Glomerular endothelial cell (primary cell): ENCODE results near the gene ANKRD1. TPM values are rescaled to one million over a fixed set of nuclear protein-coding genes. Genes with fewer than 3 reads are reported as not detected.
A peak's percentile ranks its signal among the peaks of the same experiment; 100 is the strongest.
"Not testable (repeated sequence)": the region's sequence is repeated elsewhere in the genome, so short reads cannot be mapped to it uniquely, and the experiment has no call there.

Experiments
- DNase-seq: peaks from one replicate; pipeline ENCODE4 v3.0.0-alpha.2; 2011; ENCODE audit warnings: low read depth, low spot score; ENCODE audit errors: extremely low read depth
- total RNA-seq: library from RNA; depleted of rRNA; stranded (reverse); fragments of >200 nt; gene quantifications from 2 replicates; pipeline ENCODE4 v1.2.3, GENCODE V29; 2015

The ANKRD1 gene
- total RNA-seq, 1 donor from 2014 or later = 436 TPM

- no peak for DNase-seq
Observed at GRCh38 chr10:90913774-90914420, 7.0 kb downstream of the ANKRD1 start.

- no peak for DNase-seq
Observed at GRCh38 chr10:90912854-90913479, 7.9 kb downstream of the ANKRD1 start.

DNA sequence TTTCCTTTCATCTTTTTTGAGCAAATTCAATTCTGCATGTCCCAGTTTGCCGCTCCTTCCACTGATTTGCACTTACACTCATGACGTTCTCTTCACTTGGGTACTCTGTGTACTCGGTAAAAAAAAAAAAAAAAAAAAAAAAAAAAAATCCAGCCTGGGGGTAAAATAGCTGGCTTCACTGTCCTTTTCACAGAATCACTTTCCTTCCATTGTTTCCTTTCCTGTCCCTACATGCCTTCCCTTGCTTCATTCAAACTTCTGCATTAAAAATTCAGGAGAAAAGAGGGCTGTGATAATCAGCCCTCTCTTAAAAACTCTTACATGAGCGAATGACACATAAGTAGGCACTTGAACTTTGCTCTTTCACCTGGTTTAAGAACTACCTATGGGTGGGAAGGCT is 8.7 kb downstream of the ANKRD1 start:
- no peak for DNase-seq

DNA sequence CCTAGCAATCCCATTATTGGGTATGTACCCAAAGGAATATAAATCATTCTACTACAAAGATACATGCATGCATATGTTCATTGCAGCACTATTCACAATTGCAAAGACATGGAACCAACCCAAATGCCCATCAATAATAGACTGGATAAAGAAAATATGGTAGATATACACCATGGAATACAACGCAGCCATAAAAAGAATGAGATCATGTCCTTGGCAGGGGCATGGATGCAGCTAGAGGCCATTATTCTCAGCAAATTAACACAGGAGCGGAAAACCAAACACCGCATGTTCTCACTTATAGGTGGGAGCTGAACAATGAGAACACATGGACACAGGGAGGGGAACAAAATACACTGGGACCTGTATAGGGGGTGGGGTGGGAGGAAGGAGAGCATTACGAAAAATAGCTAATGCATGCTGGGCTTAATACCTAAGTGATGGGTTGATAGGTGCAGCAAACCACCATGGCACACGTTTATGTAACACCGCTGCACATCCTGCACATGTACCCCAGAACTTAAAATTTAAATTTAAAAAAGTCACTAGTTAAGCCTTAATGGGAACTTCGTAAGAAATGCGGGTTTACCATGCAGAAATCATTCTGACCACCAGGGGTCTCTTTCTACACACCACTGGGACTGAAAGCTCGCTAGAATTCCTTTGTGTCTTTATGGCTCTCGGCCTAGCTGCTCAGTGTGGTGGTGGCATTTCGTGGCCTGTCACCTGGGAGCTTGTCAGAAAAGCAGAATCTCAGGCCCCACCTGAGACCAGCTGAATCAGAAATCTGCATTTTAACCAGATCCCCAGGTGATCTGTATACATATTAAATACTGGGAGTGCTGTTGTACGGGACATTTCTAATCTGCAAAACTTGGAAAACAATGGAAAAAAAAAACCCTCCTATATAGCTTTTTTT is 9.5 kb downstream of the ANKRD1 start:
- no peak for DNase-seq

DNA sequence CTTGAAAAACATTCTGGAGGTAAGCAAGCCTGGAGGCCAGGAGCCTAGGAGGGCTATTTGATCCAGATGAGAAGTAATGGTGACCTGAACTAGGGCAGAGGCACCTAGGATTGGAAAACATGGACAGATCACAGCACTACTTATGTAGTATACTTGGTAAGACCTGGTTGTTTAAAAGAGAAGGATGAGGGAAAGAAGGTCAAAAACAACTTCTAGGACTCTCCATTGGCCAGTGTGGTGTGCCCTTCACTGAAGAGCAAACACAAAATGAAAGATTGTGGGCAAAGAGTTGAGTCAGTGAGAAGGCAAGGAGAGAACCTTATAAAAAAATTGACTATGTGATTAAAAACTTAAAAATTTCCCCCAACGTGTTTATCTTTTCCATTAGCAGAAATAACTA is 14.3 kb downstream of the ANKRD1 start:
- no peak for DNase-seq

GRCh38 chr10:90905925-90906324 is 15.0 kb downstream of the ANKRD1 start:
- no peak for DNase-seq

GRCh38 chr10:90896916-90897315 is 24.0 kb downstream of the ANKRD1 start:
- not testable (repeated sequence) for DNase-seq

GRCh38 chr10:90893190-90893589 is 27.7 kb downstream of the ANKRD1 start:
- no peak for DNase-seq

DNA sequence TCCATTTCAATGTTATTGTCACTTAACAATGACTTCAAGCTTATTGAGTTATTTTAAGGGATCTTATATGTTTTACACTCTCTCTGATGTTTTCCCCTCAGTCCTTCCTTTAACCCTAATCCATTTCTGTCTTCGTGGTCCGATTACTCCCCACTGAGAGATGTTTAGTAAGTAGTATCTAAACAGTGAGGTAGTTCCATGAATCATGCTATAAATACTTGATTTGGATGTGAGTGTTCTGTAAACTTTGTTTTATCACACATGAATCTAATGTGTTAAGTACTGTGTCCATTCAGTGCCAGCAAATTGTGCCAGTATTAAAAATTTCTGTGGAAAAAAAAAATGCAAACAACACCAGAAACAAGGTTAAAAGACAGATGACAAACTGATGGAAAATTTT is 30.5 kb downstream of the ANKRD1 start:
- no peak for DNase-seq

DNA sequence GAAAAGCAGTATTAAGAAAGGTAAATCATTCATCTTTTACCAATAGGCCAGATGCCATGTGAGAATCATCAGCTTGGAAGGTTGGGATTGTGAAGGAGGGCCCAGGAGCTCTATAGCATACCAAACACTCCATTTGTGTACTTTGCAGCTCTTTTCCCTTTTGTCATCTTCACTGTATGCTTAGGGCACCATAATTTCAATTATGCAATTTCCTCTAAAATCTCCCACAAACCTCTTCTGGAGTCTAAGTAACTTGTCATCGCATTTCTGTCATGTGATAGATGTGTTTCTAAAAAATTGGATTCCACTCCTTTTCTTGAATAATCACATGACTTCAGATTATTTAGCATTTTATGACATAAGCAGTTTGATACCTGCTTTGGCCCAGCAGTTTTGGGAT is 31.3 kb downstream of the ANKRD1 start:
- DNase-seq = no peak

DNA sequence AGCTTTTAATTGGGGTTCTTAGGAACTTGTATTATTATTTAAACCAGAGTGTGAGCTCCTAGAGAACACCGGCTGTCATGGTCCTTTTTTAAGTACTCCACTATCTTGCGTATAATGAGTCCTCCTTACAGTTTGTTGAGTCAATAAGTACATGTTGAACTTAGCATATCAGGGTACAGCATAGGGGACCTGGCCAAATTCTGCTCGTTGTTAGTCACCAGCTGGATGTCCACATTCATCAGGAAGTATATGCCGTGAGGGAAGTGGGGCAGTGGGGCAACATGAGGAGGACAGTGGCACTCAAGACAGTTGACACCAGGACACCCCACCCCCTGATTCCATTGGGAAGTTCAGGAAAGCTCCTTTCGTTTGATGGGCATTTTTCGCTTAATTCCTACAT is 32.5 kb downstream of the ANKRD1 start:
- no peak for DNase-seq

- no peak for DNase-seq
Observed at GRCh38 chr10:90887555-90887954, 33.3 kb downstream of the ANKRD1 start.

GRCh38 chr10:90885176-90885575 is 35.7 kb downstream of the ANKRD1 start:
- no peak for DNase-seq

DNA sequence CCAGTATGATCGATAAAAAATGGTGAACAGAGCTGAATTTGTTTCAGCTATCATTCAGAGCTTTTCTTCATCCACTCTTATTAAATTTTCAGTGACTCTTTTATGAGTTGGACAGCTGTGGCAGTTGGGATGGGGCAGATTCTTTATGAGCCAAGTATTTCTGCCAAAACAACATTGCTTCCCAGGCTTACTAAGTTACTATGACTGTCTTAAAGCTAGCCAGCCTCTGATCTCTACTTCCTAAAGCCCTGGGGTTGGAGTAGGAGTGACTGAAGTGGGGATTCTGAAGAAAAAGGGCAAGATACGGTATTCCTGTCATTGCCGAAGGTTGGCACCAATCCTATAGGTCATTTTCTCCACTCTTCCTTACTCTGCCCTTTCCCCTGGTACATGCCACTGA is 36.5 kb downstream of the ANKRD1 start:
- no peak for DNase-seq

GRCh38 chr10:90880059-90880719 is 40.7 kb downstream of the ANKRD1 start:
- DNase-seq = peak; percentile 52

- no peak for DNase-seq
Observed at GRCh38 chr10:90879062-90879461, 41.8 kb downstream of the ANKRD1 start.

- DNase-seq = no peak
Observed at GRCh38 chr10:90872648-90873020, 48.3 kb downstream of the ANKRD1 start.

- DNase-seq = no peak
Observed at GRCh38 chr10:90871766-90872647, 48.9 kb downstream of the ANKRD1 start, which contains the start of gene RPP30. RPP30 (plus strand) TSS chr10:90871974; CDS start chr10:90871987, 13 bp downstream.

DNA sequence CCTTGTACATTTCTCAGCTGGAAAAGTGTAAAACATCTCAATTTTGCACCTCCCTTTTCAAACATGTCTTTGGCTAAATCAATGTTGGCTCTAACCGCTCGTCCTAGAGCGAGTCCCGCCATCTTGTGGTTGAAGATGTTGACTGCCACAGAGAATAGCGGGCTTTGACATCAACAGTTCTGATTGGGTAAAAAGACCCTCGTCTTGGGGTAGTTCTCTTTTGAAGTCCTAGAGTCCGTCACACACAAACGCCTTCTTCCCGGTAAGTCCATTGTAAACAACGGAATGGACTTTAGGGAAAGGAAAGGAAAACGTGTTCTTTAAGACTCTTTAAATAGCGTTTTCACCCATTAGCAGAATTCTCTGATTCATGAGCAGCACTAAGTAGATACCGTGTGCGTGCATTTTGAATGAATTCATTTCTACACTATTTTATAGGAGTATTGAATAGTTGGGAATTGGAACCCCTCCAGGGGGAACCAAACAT is 49.6 kb downstream of the ANKRD1 start:
- peak; percentile 87 for DNase-seq

DNA sequence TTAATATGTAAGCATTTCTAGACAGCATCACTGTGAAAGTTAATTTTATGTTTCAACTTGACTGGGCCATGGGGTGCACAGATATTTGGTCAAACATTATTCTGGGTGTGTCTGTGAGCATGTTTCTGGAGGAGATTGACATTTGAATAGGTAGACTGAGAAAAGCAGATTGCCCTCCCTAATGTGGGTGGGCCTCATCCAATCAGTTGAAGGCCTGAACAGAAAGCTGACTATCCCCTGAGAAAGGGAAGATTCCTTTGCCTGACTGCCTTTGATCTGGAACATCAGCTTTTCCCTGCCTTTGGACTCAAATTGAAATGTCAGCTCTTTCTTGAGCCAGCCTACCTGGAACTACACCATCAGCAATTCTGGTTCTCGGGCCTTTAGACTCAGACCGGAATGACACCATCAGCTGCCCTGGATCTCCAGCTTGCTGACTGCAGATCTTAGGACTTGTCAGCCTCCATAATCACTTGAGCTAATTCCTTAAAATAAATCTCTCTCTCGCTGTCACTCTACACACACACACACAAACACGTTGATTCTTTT is 54.8 kb downstream of the ANKRD1 start:
- no peak for DNase-seq
